ENCODE results near the gene CERS6. TPM values are rescaled to one million over a fixed set of nuclear protein-coding genes. Genes with fewer than 3 reads are reported as not detected.

Gene CERS6
- total and polyA plus RNA-seq, 10 donors = 2.5 to 22.3 (median 12.8) TPM

- no peak overlapping the region for H3K27ac ChIP-seq
- peaks cover 0 to 4% (median 0%) of the 10 kb centered on the region in 6 donors for H3K36me3 ChIP-seq
- no peaks in the 10 kb centered on the region for H3K27me3 ChIP-seq (replicated peaks in 1 of 7)
- no peak overlapping the region for H3K4me3 ChIP-seq
- 75 to 93% (median 81%) methylated on average over 3 to 6 of the region's 6 CpGs for WGBS, 5 donors
- no peak for TF ChIP-seq POLR2A (IDR thresholded peaks at IDR 0.05)
- TF ChIP-seq POLR2AphosphoS5 (IDR thresholded peaks at IDR 0.05) = no peak
- TF ChIP-seq CTCF (IDR thresholded peaks at IDR 0.05 in 8 of 11, conservative IDR thresholded peaks at IDR 0.05 in 3 of 11) = no peak
- DNase-seq = no peak
- no peaks in the 10 kb centered on the region for H3K9me3 ChIP-seq
- intact Hi-C loops (cut with DNase I; ENCODE audit: low total_unique reads) = no loop called here
- peaks cover 0 to 23% (median 3%) of the 10 kb centered on the region in 6 donors for H3K4me1 ChIP-seq
These were observed 293.2 kb downstream of the CERS6 start for GRCh38 chr2:168749297-168749696.

GRCh38 chr2:168751104-168751740 is 295.1 kb downstream of the CERS6 start:
- H3K4me3 ChIP-seq = no peak overlapping the region
- peaks cover 0 to 10% (median 0%) of the 10 kb centered on the region in 6 donors for H3K36me3 ChIP-seq
- H3K9me3 ChIP-seq = no peaks in the 10 kb centered on the region
- peak overlapping the region in 2 of 8 donors; percentile 23 to 45 for H3K27ac ChIP-seq
- no peaks in the 10 kb centered on the region for H3K27me3 ChIP-seq (replicated peaks in 1 of 7)
- H3K4me1 ChIP-seq = peaks cover 0 to 23% (median 3%) of the 10 kb centered on the region in 6 donors
- no peak for TF ChIP-seq POLR2AphosphoS5 (IDR thresholded peaks at IDR 0.05)
- TF ChIP-seq CTCF (IDR thresholded peaks at IDR 0.05 in 8 of 11, conservative IDR thresholded peaks at IDR 0.05 in 3 of 11) = no peak
- TF ChIP-seq POLR2A (IDR thresholded peaks at IDR 0.05) = no peak
- intact Hi-C loops (cut with DNase I; ENCODE audit: low total_unique reads) = no loop called here
- no peak for DNase-seq

GRCh38 chr2:168752361-168752760 is 296.3 kb downstream of the CERS6 start:
- Histone ChIP-seq H3K27me3 (replicated peaks in 1 of 7) (no peaks in the 10 kb centered on the region), H3K27ac (no peak overlapping the region), H3K9me3 (no peaks in the 10 kb centered on the region), H3K4me3 (no peak overlapping the region), H3K36me3 (peaks cover 0 to 10% (median 0%) of the 10 kb centered on the region in 6 donors), H3K4me1 (peaks cover 0 to 35% (median 11%) of the 10 kb centered on the region in 6 donors)
- TF ChIP-seq POLR2A (IDR thresholded peaks at IDR 0.05) (no peak), POLR2AphosphoS5 (IDR thresholded peaks at IDR 0.05) (no peak), CTCF (IDR thresholded peaks at IDR 0.05 in 8 of 11, conservative IDR thresholded peaks at IDR 0.05 in 3 of 11) (no peak)
- intact Hi-C loops (cut with DNase I; ENCODE audit: low total_unique reads) = no loop called here
- WGBS, 5 donors = 96 to 100% (median 99%) methylated on average over 8 of the region's 8 CpGs
- no peak for DNase-seq

GRCh38 chr2:168753765-168754329 is 297.8 kb downstream of the CERS6 start:
- peaks cover 0 to 7% (median 0%) of the 10 kb centered on the region in 7 donors for H3K27me3 ChIP-seq (replicated peaks in 1 of 7)
- WGBS, 5 donors = 94 to 99% (median 94%) methylated on average over 8 of the region's 8 CpGs
- H3K4me1 ChIP-seq = peaks cover 0 to 44% (median 18%) of the 10 kb centered on the region in 6 donors
- no peak for DNase-seq
- H3K27ac ChIP-seq = no peak overlapping the region
- H3K4me3 ChIP-seq = no peak overlapping the region
- H3K9me3 ChIP-seq = no peaks in the 10 kb centered on the region
- TF ChIP-seq CTCF (IDR thresholded peaks at IDR 0.05 in 8 of 11, conservative IDR thresholded peaks at IDR 0.05 in 3 of 11) (no peak), POLR2AphosphoS5 (IDR thresholded peaks at IDR 0.05) (no peak), POLR2A (IDR thresholded peaks at IDR 0.05) (no peak)
- intact Hi-C loops (cut with DNase I; ENCODE audit: low total_unique reads) = no loop called here
- H3K36me3 ChIP-seq = peaks cover 0 to 10% (median 0%) of the 10 kb centered on the region in 6 donors

Measured in spleen (tissue), 11 donors.